GM23338 (cell line): ENCODE measurements around the gene C1orf21. TPM values are rescaled to one million over a fixed set of nuclear protein-coding genes. Genes with fewer than 3 reads are reported as not detected.
A peak's percentile ranks its signal among the peaks of the same experiment; 100 is the strongest.

Experiments used
- ATAC-seq: fragments of 200-7000 bp; cut with Tn5 transposase; 3 replicates; pipeline ENCODE4 v1.9.1; 2020
- DNase-seq: peaks from one replicate; pipeline ENCODE4 v3.0.0-alpha.2; 2015; ENCODE audit warnings: low spot score
- H2AFZ ChIP-seq: fragments of 200-600 bp; sonication (generic); 2 replicates; pipeline ENCODE4 v1.8.0; 2016; ENCODE audit warnings: antibody characterized with exemption, mild to moderate bottlenecking, moderate library complexity
- H3F3A ChIP-seq: fragments of 200-600 bp; sonication (generic); replicated peaks from 2 replicates; pipeline ENCODE4 v1.8.0; 2017; ENCODE audit warnings: antibody characterized with exemption, mixed run types, low read depth
- H3K27ac ChIP-seq: fragments of 200-600 bp; sonication (generic); 2 replicates; pipeline ENCODE4 v1.6.1; 2016; ENCODE audit warnings: low read depth
- H3K27me3 ChIP-seq: fragments of 200-600 bp; sonication (generic); 2 replicates; pipeline ENCODE4 v1.8.0; 2016; ENCODE audit warnings: mild to moderate bottlenecking, mixed run types, moderate library complexity; ENCODE audit not compliant: insufficient read depth
- H3K36me3 ChIP-seq: fragments of 200-600 bp; sonication (generic); 2 replicates; pipeline ENCODE4 v1.8.0; 2016; ENCODE audit warnings: mild to moderate bottlenecking; ENCODE audit not compliant: insufficient read depth
- H3K4me1 ChIP-seq: fragments of 200-600 bp; sonication (generic); 2 replicates; pipeline ENCODE4 v1.8.0; 2016; ENCODE audit warnings: mild to moderate bottlenecking, moderate library complexity; ENCODE audit not compliant: insufficient read depth
- H3K4me2 ChIP-seq: fragments of 200-600 bp; sonication (generic); 2 replicates; pipeline ENCODE4 v1.7.1; 2017; ENCODE audit warnings: mixed run types
- H3K4me3 ChIP-seq: fragments of 200-600 bp; sonication (generic); 2 replicates; pipeline ENCODE4 v1.6.1; 2016; ENCODE audit warnings: mixed run types
- H3K79me2 ChIP-seq: fragments of 200-600 bp; sonication (generic); replicated peaks from 2 replicates; pipeline ENCODE4 v1.8.0; 2017; ENCODE audit warnings: mild to moderate bottlenecking; ENCODE audit not compliant: insufficient read depth
- H3K9me2 ChIP-seq: fragments of 200-600 bp; sonication (generic); 2 replicates; pipeline ENCODE4 v1.8.0; 2017; ENCODE audit not compliant: insufficient read depth
- H4K20me1 ChIP-seq: fragments of 200-600 bp; sonication (generic); replicated peaks from 2 replicates; pipeline ENCODE4 v1.8.0; 2017; ENCODE audit warnings: mild to moderate bottlenecking; ENCODE audit not compliant: insufficient read depth
- H3K27ac Mint-ChIP-seq: 2 replicates; pipeline ENCODE4 v1.8.0; 2020; ENCODE audit warnings: inconsistent platforms, mild to moderate bottlenecking, moderate library complexity, mixed read lengths
- H3K27me3 Mint-ChIP-seq: 3 replicates; pipeline ENCODE4 v1.8.0; 2022; ENCODE audit warnings: low read depth, mild to moderate bottlenecking, moderate library complexity, mixed read lengths, inconsistent platforms; ENCODE audit not compliant: insufficient read depth, poor library complexity
- H3K36me3 Mint-ChIP-seq: 3 replicates; pipeline ENCODE4 v1.8.0; 2021; ENCODE audit warnings: low read depth, mild to moderate bottlenecking, inconsistent platforms, moderate library complexity, mixed read lengths
- H3K4me1 Mint-ChIP-seq: 3 replicates; pipeline ENCODE4 v1.8.0; 2020; ENCODE audit warnings: mild to moderate bottlenecking, inconsistent platforms, mixed read lengths
- H3K4me3 Mint-ChIP-seq: 3 replicates; pipeline ENCODE4 v1.8.0; 2021; ENCODE audit warnings: moderate library complexity, mild to moderate bottlenecking, inconsistent platforms, mixed read lengths
- H3K9me3 Mint-ChIP-seq: 3 replicates; pipeline ENCODE4 v1.8.0; 2020; ENCODE audit warnings: moderate library complexity, mild to moderate bottlenecking, inconsistent platforms, mixed read lengths
- CREB1 ChIP-seq: fragments of 250-450 bp; sonication (Bioruptor Pico); IDR thresholded peaks from 2 replicates; pipeline ENCODE4 v1.5.0; 2020; ENCODE audit warnings: low read depth, mild to moderate bottlenecking, moderate library complexity
- EZH2 ChIP-seq: fragments of 200-600 bp; sonication (generic); IDR thresholded peaks from one replicate; pipeline ENCODE4 v1.8.0; 2017; ENCODE audit warnings: antibody characterized with exemption, mild to moderate bottlenecking, low read depth; ENCODE audit not compliant: unreplicated experiment
- EZH2phosphoT487 ChIP-seq: fragments of 200-600 bp; sonication (generic); IDR thresholded peaks from one replicate; pipeline ENCODE4 v1.8.1; 2018; ENCODE audit warnings: antibody characterized with exemption; ENCODE audit not compliant: unreplicated experiment
- JUNB ChIP-seq: IDR thresholded peaks from one replicate; pipeline ENCODE4 v1.6.1; 2016; ENCODE audit warnings: antibody characterized with exemption; ENCODE audit not compliant: unreplicated experiment
- POLR2AphosphoS5 ChIP-seq: IDR thresholded peaks from 2 replicates; pipeline ENCODE4 v1.6.1; 2016; ENCODE audit warnings: antibody characterized with exemption, low read depth
- STAT1 ChIP-seq: IDR thresholded peaks from one replicate; pipeline ENCODE4 v1.6.1; 2016; ENCODE audit warnings: antibody characterized with exemption; ENCODE audit not compliant: unreplicated experiment
- ZNF114 ChIP-seq: fragments of 250-450 bp; sonication (Bioruptor Pico); IDR thresholded peaks from 2 replicates; pipeline ENCODE4 v1.5.0; 2020; ENCODE audit warnings: mild to moderate bottlenecking, moderate library complexity
- polyA plus RNA-seq: library from polyadenylated mRNA; unstranded; fragments of >200 nt; fragmentation: Nextera tagmentation; extraction: Ambion mirVana; gene quantifications from 2 replicates; pipeline ENCODE4 v1.2.1, GENCODE V29; 2016
- total RNA-seq: library from RNA; depleted of rRNA; stranded (reverse); fragments of >200 nt; shearing (Covaris generic); gene quantifications from 2 replicates; pipeline ENCODE4 v1.2.3, GENCODE V29; 2014
- TF ChIP-seq, protein P1 (sequence below), 2 experiments: fragments of 200-600 bp in 1 of 2; sonication (generic) in 1 of 2; conservative IDR thresholded peaks; 2 replicates each; pipeline versions ENCODE4 v1.5.1 to v1.6.1; 2016 to 2017; ENCODE audit warnings: antibody characterized with exemption in 2 of 2, low read depth in 2 of 2, mild to moderate bottlenecking in 2 of 2, moderate library complexity in 1 of 2
- TF ChIP-seq, protein P2 (sequence below): IDR thresholded peaks from one replicate; pipeline ENCODE4 v1.6.1; 2018; ENCODE audit warnings: antibody characterized with exemption; ENCODE audit not compliant: unreplicated experiment
- TF ChIP-seq, protein P3 (sequence below): IDR thresholded peaks from 2 replicates; pipeline ENCODE4 v1.6.1; 2016; ENCODE audit warnings: antibody characterized with exemption

The C1orf21 gene
- total and polyA plus RNA-seq, 2 experiments from 2014 or later, result 28.0 to 40.4 TPM

DNA sequence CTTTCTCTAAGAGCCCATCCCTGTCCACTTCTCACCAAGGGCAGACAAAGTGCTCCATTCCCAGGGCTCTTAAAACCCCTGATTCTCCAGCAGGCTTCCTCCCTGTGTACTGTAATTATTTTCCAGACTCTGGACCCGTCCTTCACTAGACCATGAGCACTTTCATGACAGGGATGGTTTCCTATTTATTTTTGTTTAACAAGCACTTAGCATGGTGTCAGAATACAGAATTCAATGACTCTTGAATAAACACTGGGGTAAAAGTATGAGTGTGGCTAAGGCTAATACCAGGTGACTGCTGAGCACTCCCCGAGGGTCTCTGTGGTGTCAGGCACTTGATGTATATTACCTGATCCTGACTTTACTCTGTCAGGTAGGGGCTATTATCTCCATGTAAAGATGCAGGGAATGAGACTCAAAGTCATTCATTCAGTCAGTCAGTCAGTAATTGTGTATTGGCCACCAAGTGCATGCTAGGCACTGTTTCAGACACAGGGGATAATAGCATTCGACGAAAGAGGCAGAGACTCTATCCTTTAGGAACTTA is 47.2 kb downstream of the C1orf21 start:
- Mint-ChIP-seq H3K4me1 (peaks cover 7% of the 10 kb centered on the region; the same call in 2 of the 3 replicates), H3K27me3 (no peaks in the 10 kb centered on the region), H3K9me3 (no peaks in the 10 kb centered on the region), H3K27ac (no peak overlapping the region), H3K4me3 (no peak overlapping the region), H3K36me3 (peaks cover 18% of the 10 kb centered on the region; the same call in 2 of the 3 replicates)
- no peaks in the 10 kb centered on the region for H3K27me3 ChIP-seq
- H2AFZ ChIP-seq, result no peak overlapping the region
- no peak overlapping the region for H3K4me2 ChIP-seq
- TF ChIP-seq, protein P1, sequence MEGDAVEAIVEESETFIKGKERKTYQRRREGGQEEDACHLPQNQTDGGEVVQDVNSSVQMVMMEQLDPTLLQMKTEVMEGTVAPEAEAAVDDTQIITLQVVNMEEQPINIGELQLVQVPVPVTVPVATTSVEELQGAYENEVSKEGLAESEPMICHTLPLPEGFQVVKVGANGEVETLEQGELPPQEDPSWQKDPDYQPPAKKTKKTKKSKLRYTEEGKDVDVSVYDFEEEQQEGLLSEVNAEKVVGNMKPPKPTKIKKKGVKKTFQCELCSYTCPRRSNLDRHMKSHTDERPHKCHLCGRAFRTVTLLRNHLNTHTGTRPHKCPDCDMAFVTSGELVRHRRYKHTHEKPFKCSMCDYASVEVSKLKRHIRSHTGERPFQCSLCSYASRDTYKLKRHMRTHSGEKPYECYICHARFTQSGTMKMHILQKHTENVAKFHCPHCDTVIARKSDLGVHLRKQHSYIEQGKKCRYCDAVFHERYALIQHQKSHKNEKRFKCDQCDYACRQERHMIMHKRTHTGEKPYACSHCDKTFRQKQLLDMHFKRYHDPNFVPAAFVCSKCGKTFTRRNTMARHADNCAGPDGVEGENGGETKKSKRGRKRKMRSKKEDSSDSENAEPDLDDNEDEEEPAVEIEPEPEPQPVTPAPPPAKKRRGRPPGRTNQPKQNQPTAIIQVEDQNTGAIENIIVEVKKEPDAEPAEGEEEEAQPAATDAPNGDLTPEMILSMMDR (conservative IDR thresholded peaks at IDR 0.05; ENCODE audit: low read depth in 2 of 2), result no peak
- TF ChIP-seq EZH2phosphoT487 (no peak), EZH2 (no peak), STAT1 (no peak), ZNF114 (no peak), CREB1 (CRISPR knock-in tag) (no peak)
- TF ChIP-seq, protein P2, sequence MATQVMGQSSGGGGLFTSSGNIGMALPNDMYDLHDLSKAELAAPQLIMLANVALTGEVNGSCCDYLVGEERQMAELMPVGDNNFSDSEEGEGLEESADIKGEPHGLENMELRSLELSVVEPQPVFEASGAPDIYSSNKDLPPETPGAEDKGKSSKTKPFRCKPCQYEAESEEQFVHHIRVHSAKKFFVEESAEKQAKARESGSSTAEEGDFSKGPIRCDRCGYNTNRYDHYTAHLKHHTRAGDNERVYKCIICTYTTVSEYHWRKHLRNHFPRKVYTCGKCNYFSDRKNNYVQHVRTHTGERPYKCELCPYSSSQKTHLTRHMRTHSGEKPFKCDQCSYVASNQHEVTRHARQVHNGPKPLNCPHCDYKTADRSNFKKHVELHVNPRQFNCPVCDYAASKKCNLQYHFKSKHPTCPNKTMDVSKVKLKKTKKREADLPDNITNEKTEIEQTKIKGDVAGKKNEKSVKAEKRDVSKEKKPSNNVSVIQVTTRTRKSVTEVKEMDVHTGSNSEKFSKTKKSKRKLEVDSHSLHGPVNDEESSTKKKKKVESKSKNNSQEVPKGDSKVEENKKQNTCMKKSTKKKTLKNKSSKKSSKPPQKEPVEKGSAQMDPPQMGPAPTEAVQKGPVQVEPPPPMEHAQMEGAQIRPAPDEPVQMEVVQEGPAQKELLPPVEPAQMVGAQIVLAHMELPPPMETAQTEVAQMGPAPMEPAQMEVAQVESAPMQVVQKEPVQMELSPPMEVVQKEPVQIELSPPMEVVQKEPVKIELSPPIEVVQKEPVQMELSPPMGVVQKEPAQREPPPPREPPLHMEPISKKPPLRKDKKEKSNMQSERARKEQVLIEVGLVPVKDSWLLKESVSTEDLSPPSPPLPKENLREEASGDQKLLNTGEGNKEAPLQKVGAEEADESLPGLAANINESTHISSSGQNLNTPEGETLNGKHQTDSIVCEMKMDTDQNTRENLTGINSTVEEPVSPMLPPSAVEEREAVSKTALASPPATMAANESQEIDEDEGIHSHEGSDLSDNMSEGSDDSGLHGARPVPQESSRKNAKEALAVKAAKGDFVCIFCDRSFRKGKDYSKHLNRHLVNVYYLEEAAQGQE, result no peak
- no peaks in the 10 kb centered on the region for H3F3A ChIP-seq
- no peaks in the 10 kb centered on the region for H3K36me3 ChIP-seq
- H3K79me2 ChIP-seq, result peaks cover 81% of the 10 kb centered on the region
- no peak overlapping the region for H3K4me3 ChIP-seq
- H3K4me1 ChIP-seq, result peaks cover 3% of the 10 kb centered on the region
- peaks cover 8% of the 10 kb centered on the region for H4K20me1 ChIP-seq
- H3K27ac ChIP-seq, result 0 out of 2 replicates have a peak overlapping the region, but pooled peaks have one; percentile 53
- DNase-seq (no peak), ATAC-seq (no peak)
- H3K9me2 ChIP-seq, result peaks cover 15% of the 10 kb centered on the region; the same call in 1 of the 2 replicates

- H3K79me2 ChIP-seq, result peaks cover 72% of the 10 kb centered on the region
- Mint-ChIP-seq H3K9me3 (no peaks in the 10 kb centered on the region), H3K4me1 (peaks cover 16% of the 10 kb centered on the region), H3K27me3 (no peaks in the 10 kb centered on the region), H3K27ac (no peak overlapping the region), H3K4me3 (no peak overlapping the region), H3K36me3 (0 out of 3 replicates have a peak, but pooled peaks cover 6% of the 10 kb centered on the region)
- H3K9me2 ChIP-seq, result peaks cover 15% of the 10 kb centered on the region; the same call in 1 of the 2 replicates
- H3K27ac ChIP-seq, result no peak overlapping the region
- H3K4me3 ChIP-seq, result no peak overlapping the region
- H3F3A ChIP-seq, result no peaks in the 10 kb centered on the region
- H3K4me1 ChIP-seq, result peaks cover 10% of the 10 kb centered on the region
- H3K36me3 ChIP-seq, result no peaks in the 10 kb centered on the region
- H3K27me3 ChIP-seq, result no peaks in the 10 kb centered on the region
- H2AFZ ChIP-seq, result no peak overlapping the region
- H4K20me1 ChIP-seq, result peaks cover 8% of the 10 kb centered on the region
- no peak overlapping the region for H3K4me2 ChIP-seq
- ATAC-seq (no peak), DNase-seq (no peak)
- TF ChIP-seq JUNB (no peak), CREB1 (CRISPR knock-in tag) (no peak), ZNF114 (no peak), STAT1 (no peak), POLR2AphosphoS5 (no peak), EZH2 (no peak)
- TF ChIP-seq, protein P3, sequence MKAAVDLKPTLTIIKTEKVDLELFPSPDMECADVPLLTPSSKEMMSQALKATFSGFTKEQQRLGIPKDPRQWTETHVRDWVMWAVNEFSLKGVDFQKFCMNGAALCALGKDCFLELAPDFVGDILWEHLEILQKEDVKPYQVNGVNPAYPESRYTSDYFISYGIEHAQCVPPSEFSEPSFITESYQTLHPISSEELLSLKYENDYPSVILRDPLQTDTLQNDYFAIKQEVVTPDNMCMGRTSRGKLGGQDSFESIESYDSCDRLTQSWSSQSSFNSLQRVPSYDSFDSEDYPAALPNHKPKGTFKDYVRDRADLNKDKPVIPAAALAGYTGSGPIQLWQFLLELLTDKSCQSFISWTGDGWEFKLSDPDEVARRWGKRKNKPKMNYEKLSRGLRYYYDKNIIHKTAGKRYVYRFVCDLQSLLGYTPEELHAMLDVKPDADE, result no peak
- TF ChIP-seq, protein P2, result no peak
These were observed 50.5 kb downstream of the C1orf21 start for GRCh38 chr1:184437291-184437690.
